ENCODE data around the gene PON3.

PON3 gene

GRCh38 chr7:95396136-95397032, at the start of gene PON3:
TSS of gene PON3 (minus strand) at chr7:95396375. CDS start at chr7:95396350, 25 bp downstream.
- no peak for DNase-seq

GRCh38 chr7:95444796-95445195, 48.6 kb upstream of the PON3 start:
- DNase-seq, result no peak

GRCh38 chr7:95441042-95441823, 45.1 kb upstream of the PON3 start:
- DNase-seq, result no peak

- DNase-seq, result no peak
Observed at GRCh38 chr7:95440394-95441038, 44.3 kb upstream of the PON3 start.

- DNase-seq, result no peak
Observed at GRCh38 chr7:95436407-95436806, 40.2 kb upstream of the PON3 start.

DNA sequence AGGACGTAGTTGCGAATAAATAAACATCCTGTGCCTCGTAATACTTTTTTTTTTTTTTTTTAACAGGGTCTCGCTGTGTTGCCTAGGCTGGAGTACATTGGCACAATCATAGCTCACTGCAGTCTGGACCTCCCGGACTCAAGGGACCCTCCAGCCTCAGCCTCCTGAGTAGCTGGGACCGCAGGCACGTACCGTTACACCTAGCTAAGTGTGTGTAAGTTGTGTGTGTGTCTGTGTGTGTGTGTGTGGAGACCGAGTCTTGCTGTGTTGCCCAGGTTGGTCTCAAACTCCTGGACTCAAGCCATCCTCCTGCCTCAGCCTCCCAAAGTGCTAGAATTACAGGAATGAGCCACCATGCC, 39.2 kb upstream of the PON3 start:
- DNase-seq, result no peak

DNA sequence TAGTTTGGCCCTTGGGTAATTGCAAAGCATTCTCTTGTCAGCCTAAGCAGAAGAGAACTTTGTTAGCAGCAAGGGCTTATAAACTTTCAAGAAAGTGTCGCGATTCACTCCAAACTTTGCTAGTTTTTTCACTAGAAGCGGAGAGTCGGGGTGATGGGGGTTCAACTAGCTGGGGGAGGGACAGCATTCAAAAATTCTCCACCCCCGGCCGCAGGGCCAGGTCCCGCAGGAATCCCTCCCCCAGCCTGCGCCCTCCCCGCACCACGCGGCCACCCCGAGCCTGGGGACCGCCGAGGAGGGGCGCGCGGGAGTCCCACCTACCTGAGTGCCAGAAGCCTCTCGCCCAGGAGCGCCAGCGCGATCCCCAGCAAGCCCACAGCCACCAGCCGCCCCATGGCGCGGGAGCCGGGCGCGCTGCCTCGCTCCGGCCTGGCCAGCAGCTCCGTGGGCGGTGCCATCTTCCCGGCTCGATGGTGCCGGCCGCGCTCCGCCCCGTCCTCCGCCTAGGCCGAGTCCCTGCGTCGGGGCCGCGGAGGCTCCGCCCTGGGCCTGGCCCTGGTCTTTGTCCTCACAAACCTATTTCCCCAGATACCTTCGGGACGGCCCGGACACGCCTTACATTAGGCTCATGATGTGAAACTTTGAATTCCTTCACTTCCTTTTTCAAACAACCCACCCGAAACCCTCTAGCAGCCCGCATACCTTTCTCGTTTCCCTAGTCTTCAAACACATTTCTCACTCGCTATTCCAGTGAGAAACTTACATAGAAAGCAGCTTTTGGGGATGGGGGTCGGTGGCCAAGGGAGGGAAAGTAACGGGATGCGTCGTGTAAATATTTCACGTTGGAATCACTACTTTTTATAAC, 38.6 kb upstream of the PON3 start, which contains the start of gene PON2:
PON2 (minus strand) TSS at position 472 of the 865 bp plus-strand sequence; CDS start at position 395, 77 bp downstream.
- DNase-seq, result peak; percentile 4

DNA sequence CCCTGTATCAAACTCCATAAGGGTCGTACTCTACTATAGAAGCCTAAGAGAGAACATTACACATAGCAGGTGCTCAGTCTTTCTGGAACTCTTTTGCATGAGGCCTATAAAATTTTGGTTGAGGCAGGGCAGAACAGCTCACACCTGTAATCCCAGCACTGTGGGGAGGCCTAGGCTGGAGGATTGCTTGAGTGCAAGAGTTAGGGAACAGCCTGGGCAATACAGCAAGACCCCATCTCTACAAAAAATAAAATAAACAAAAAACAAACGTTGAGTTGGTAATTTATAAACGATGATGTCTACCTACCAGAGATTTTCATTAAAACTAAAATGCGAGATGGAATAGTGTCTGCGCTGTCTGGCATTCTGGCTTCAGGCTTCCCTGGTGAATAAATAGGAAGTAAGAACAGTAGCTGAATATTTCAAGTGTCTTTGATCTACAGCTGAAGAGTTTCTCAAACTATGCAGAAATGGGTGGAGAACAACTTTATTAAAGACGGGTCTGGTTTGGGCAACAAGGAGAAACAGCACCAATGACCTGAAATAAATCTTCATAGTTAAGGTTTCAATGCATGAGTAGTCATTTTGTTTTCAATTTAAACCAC, 37.9 kb upstream of the PON3 start:
- DNase-seq, result no peak

GRCh38 chr7:95433129-95433528, 37.0 kb upstream of the PON3 start:
- DNase-seq, result no peak

- no peak for DNase-seq
Observed at GRCh38 chr7:95432606-95433005, 36.4 kb upstream of the PON3 start.

DNA sequence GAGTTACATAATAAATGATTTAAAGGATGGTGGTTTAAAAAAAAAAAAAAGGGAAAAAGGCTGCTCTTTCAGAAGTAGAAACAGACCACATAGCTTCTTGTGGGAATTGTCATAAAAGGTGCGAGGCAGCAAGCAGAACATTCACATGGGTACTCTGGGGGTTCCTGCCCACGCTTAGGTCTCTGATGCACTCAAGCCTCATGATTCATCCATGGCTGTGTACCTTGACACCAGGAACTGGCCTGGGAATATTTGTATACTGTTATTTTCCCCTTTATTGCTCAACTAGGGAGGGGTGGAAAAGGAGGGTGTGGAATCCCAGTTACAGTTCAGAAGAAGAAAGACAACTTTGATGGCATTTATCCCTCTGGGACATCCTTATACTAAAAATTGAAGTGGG, 34.7 kb upstream of the PON3 start:
- no peak for DNase-seq

GRCh38 chr7:95429241-95429990, 33.2 kb upstream of the PON3 start:
- no peak for DNase-seq

GRCh38 chr7:95427914-95428516, 31.8 kb upstream of the PON3 start:
- no peak for DNase-seq

- no peak for DNase-seq
Observed at GRCh38 chr7:95427166-95427565, 31.0 kb upstream of the PON3 start.

DNA sequence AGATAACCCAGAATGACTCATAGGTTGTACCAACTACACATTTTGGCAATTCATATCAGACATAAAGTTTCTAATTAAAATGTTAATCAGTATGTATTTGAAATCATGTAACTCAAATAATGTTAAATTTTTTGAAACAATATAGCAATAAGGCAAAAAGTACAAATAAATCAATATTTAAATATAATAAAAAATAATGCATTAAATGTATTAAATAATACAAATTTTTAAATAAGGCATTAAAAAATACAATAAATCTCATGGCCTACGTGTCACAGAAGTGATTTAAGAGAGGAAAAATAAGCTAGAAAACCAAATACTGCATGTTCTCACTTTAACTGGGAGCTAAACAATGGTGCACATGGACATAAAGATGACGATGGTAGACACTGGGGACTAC, 29.5 kb upstream of the PON3 start:
- no peak for DNase-seq

- DNase-seq, result no peak
Observed at GRCh38 chr7:95424716-95425115, 28.5 kb upstream of the PON3 start.

DNA sequence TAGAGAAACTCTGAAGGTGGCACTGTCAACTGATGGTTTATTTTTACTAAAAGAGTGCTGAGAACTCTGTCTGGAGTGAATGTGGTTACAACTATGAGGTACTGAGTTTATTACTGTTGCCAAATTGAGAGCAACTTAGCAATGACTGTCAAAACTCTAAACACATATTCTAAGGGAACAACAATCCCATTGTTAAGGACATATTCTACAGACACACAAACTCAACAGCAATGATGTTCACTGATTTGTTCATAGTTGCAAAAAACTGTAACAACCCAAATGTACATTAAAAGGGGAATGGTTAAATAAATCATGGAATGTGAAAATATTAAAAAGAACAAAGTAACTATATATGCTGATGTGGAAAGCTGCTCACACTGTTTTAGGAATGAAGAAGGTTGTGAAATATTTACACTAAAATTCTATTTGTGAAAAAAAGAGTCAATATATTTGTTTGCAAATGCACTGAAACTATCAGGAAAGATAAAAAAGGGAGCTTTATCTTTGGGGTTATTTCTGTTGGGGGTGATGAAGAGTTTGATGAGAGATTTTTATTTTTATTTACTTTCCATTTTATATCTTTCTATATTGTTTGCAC, 25.8 kb upstream of the PON3 start:
- no peak for DNase-seq

- peak; percentile 36 for DNase-seq
Observed at GRCh38 chr7:95421000-95421846, 25.0 kb upstream of the PON3 start.

DNA sequence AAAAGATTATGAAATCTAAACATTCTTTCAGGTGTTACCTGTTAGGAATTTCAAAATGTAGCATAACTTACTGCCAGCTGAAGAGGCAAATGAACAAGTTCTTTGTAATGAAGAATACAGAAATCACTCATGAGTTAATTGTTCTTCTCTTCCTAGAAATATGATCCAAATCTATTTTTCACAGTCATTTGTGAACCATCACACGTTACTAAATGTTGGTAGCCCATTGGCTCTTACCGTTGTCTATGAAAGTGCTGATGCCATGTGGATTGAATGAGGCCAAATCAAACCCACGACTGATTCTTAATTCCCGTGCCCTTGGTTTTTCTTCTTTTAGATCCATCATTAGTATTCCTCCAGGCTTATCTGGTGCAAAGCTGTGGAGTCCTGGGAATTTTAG, 15.9 kb upstream of the PON3 start:
- no peak for DNase-seq

Measured in NCI-H446 treated with DMSO at 0.1 percent for 48 hours (cell line).